ENCODE results near the gene TOR4A. TPM values are rescaled to one million over a fixed set of nuclear protein-coding genes. Genes with fewer than 3 reads are reported as not detected.

TOR4A gene
- total and polyA plus RNA-seq, 5 donors from 2014 or later = 2.6 to 6.1 (median 4.1) TPM

Other genes with a start within 250 kb of the TOR4A start
- gene ABCA2, start 249.5 kb upstream of the TOR4A start, total RNA-seq = 135 TPM
- 1 to 10 TPM; 3.8 to 4.5 (median 4.3) TPM for gene ABCA2, start 249.5 kb upstream of the TOR4A start, polyA plus RNA-seq
- 15.2 TPM for gene FUT7, start 245.6 kb upstream of the TOR4A start, total RNA-seq
- 10 to 100 TPM; 31.8 to 79.0 (median 42.9) TPM for gene FUT7, start 245.6 kb upstream of the TOR4A start, polyA plus RNA-seq
- 106 TPM for gene NPDC1, start 231.5 kb upstream of the TOR4A start, total RNA-seq
- gene NPDC1, start 231.5 kb upstream of the TOR4A start, polyA plus RNA-seq = 10 to 100 TPM in 2 of 4 donors, 1 to 10 TPM in 2; 4.2 to 15.3 (median 9.2) TPM
- not detected for gene ENTPD2, start 223.7 kb upstream of the TOR4A start, total RNA-seq
- not detected for gene ENTPD2, start 223.7 kb upstream of the TOR4A start, polyA plus RNA-seq
- 1.2 TPM for gene SAPCD2, start 207.2 kb upstream of the TOR4A start, total RNA-seq
- under 1 TPM; 0.09 to 0.62 (median 0.18) TPM for gene SAPCD2, start 207.2 kb upstream of the TOR4A start, polyA plus RNA-seq
- 14.8 TPM for gene UAP1L1, start 200.2 kb upstream of the TOR4A start, total RNA-seq
- 1 to 10 TPM; 1.3 to 3.6 (median 1.7) TPM for gene UAP1L1, start 200.2 kb upstream of the TOR4A start, polyA plus RNA-seq
- 71.3 TPM for gene MAN1B1, start 190.7 kb upstream of the TOR4A start, total RNA-seq
- 10 to 100 TPM; 42.1 to 53.5 (median 45.7) TPM for gene MAN1B1, start 190.7 kb upstream of the TOR4A start, polyA plus RNA-seq
- 343 TPM for gene DPP7, start 163.0 kb upstream of the TOR4A start, total RNA-seq
- gene DPP7, start 163.0 kb upstream of the TOR4A start, polyA plus RNA-seq = 100 to 1,000 TPM; 119 to 164 (median 153) TPM
- not detected for gene GRIN1, start 138.6 kb upstream of the TOR4A start, total RNA-seq
- not detected for gene GRIN1, start 138.6 kb upstream of the TOR4A start, polyA plus RNA-seq
- not detected for gene LRRC26, start 107.7 kb upstream of the TOR4A start, total RNA-seq
- gene LRRC26, start 107.7 kb upstream of the TOR4A start, polyA plus RNA-seq = not detected
- gene TMEM210, start 105.7 kb upstream of the TOR4A start, total RNA-seq = not detected
- gene TMEM210, start 105.7 kb upstream of the TOR4A start, polyA plus RNA-seq = not detected
- 127 TPM for gene ANAPC2, start 89.2 kb upstream of the TOR4A start, total RNA-seq
- 1 to 10 TPM; 7.5 to 8.7 (median 8.0) TPM for gene ANAPC2, start 89.2 kb upstream of the TOR4A start, polyA plus RNA-seq
- 54.3 TPM for gene SSNA1, start 89.0 kb upstream of the TOR4A start, total RNA-seq
- gene SSNA1, start 89.0 kb upstream of the TOR4A start, polyA plus RNA-seq = 100 to 1,000 TPM; 112 to 150 (median 130) TPM
- 5.9 TPM for gene TPRN, start 77.0 kb upstream of the TOR4A start, total RNA-seq
- under 1 TPM; 0.27 to 0.91 (median 0.43) TPM for gene TPRN, start 77.0 kb upstream of the TOR4A start, polyA plus RNA-seq
- 20.7 TPM for gene TMEM203, start 72.1 kb upstream of the TOR4A start, total RNA-seq
- 100 to 1,000 TPM; 116 to 148 (median 132) TPM for gene TMEM203, start 72.1 kb upstream of the TOR4A start, polyA plus RNA-seq
- gene NDOR1, start 72.0 kb upstream of the TOR4A start, total RNA-seq = 30.0 TPM
- gene NDOR1, start 72.0 kb upstream of the TOR4A start, polyA plus RNA-seq = 1 to 10 TPM; 3.9 to 7.6 (median 5.0) TPM
- 1.2 TPM for gene RNF208, start 55.5 kb upstream of the TOR4A start, total RNA-seq
- not detected for gene RNF208, start 55.5 kb upstream of the TOR4A start, polyA plus RNA-seq
- not detected for gene CYSRT1, start 52.6 kb upstream of the TOR4A start, total RNA-seq
- not detected for gene CYSRT1, start 52.6 kb upstream of the TOR4A start, polyA plus RNA-seq
- not detected for gene RNF224, start 50.2 kb upstream of the TOR4A start, total RNA-seq
- not detected for gene RNF224, start 50.2 kb upstream of the TOR4A start, polyA plus RNA-seq
- gene SLC34A3, start 46.8 kb upstream of the TOR4A start, total RNA-seq = not detected
- not detected for gene SLC34A3, start 46.8 kb upstream of the TOR4A start, polyA plus RNA-seq
- 100 TPM for gene TUBB4B, start 36.4 kb upstream of the TOR4A start, total RNA-seq
- gene TUBB4B, start 36.4 kb upstream of the TOR4A start, polyA plus RNA-seq = 10 to 100 TPM; 56.7 to 87.4 (median 71.8) TPM
- gene STPG3, start 26.4 kb upstream of the TOR4A start, total RNA-seq = not detected
- not detected for gene STPG3, start 26.4 kb upstream of the TOR4A start, polyA plus RNA-seq
- gene NELFB, start 22.4 kb upstream of the TOR4A start, total RNA-seq = 46.4 TPM
- gene NELFB, start 22.4 kb upstream of the TOR4A start, polyA plus RNA-seq = 10 to 100 TPM; 22.3 to 27.1 (median 23.7) TPM
- gene NRARP, start 24.5 kb downstream of the TOR4A start, total RNA-seq = 1.6 TPM
- gene NRARP, start 24.5 kb downstream of the TOR4A start, polyA plus RNA-seq = not detected
- gene EXD3, start 145.4 kb downstream of the TOR4A start, total RNA-seq = 27.3 TPM
- gene EXD3, start 145.4 kb downstream of the TOR4A start, polyA plus RNA-seq = 1 to 10 TPM; 4.7 to 7.2 (median 5.7) TPM
- 3.8 TPM for gene NOXA1, start 145.7 kb downstream of the TOR4A start, total RNA-seq
- 1 to 10 TPM in 2 of 4 donors, under 1 TPM in 2; 0.83 to 3.3 (median 1.4) TPM for gene NOXA1, start 145.7 kb downstream of the TOR4A start, polyA plus RNA-seq
- gene ENTPD8, start 163.6 kb downstream of the TOR4A start, total RNA-seq = not detected
- not detected for gene ENTPD8, start 163.6 kb downstream of the TOR4A start, polyA plus RNA-seq
- gene NSMF, start 181.6 kb downstream of the TOR4A start, total RNA-seq = 109 TPM
- gene NSMF, start 181.6 kb downstream of the TOR4A start, polyA plus RNA-seq = 10 to 100 TPM in 2 of 4 donors, 1 to 10 TPM in 2; 9.3 to 14.5 (median 11.8) TPM